ENCODE data around the gene STXBP1.
"Not testable (repeated sequence)": the region's sequence is repeated elsewhere in the genome, so short reads cannot be mapped to it uniquely, and the experiment has no call there.

The STXBP1 gene

DNA sequence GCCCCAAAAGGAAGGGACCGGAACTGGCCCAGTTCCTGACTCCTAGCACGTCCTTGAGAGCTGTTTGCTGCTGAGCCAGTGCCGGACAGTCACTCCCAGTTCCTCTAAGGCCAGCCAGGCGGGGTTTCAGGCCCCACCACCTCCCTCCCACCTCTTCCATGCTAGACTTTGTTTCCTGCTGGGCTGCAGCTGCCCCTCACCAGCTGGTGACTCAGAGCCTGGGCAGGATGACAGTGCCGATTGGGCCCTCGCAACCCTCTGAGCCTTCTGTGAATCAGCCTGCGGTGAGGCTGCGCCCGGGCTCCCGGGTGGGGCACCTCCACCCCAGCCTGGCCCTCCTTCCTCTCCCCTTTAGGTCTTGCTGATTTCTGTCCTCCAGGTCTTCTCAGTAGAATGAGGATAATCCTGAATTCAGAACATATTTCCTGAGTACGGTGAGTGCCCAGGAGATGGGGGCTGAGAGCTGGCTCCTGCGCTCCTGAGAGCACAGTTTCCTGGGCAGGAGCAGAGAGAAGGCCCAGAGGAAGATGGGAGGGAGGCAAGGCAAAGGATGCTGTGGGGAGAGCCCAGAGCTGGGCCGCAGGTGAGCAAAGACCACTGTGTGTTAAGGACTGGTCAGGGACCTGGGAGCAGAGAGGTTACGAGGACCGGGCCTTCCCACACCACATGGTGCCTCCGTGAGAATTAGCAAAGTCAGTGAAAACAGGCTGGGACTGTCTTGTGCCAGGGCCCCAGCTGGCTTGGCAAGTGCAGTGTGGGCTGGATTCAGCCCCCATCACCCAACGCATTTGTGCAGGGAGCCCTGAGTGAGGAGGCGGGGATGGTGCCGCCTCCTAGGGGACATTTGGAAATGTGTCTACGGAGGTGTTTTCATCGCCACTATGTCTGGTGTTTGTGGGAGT lies 32.9 kb upstream of the STXBP1 start:
- H3K4me3 ChIP-seq (ENCODE audit: low read length): peak overlapping the region; percentile 66
- TF ChIP-seq, protein P1, sequence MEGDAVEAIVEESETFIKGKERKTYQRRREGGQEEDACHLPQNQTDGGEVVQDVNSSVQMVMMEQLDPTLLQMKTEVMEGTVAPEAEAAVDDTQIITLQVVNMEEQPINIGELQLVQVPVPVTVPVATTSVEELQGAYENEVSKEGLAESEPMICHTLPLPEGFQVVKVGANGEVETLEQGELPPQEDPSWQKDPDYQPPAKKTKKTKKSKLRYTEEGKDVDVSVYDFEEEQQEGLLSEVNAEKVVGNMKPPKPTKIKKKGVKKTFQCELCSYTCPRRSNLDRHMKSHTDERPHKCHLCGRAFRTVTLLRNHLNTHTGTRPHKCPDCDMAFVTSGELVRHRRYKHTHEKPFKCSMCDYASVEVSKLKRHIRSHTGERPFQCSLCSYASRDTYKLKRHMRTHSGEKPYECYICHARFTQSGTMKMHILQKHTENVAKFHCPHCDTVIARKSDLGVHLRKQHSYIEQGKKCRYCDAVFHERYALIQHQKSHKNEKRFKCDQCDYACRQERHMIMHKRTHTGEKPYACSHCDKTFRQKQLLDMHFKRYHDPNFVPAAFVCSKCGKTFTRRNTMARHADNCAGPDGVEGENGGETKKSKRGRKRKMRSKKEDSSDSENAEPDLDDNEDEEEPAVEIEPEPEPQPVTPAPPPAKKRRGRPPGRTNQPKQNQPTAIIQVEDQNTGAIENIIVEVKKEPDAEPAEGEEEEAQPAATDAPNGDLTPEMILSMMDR (conservative IDR thresholded peaks at IDR 0.05; ENCODE audit: low read length): peak; percentile 59
- DNase-seq (ENCODE audit: low read depth): peak; percentile 98

DNA sequence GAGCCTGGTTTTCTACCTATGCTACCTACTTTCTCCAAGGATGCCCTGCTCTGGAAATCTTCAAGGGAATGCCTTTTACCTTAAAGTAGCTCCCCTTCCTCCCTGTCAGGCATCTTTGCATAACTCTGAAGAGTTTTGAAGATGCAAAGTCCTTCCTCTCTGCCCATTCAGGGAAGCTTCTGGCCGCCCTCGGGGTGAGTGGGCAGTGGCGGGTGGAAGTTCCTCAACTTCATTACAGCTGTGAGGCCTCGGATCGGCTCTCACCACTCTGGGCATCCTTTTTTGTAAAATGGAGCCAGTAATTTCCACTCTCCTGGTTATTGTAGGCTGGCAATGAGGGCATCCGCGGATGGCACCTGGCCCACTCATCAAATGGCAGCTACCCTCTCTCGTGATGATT lies 31.7 kb upstream of the STXBP1 start:
- no peak overlapping the region for H3K4me3 ChIP-seq (ENCODE audit: low read length)
- TF ChIP-seq, protein P1 (conservative IDR thresholded peaks at IDR 0.05; ENCODE audit: low read length): no peak
- no peak for DNase-seq (ENCODE audit: low read depth)

DNA sequence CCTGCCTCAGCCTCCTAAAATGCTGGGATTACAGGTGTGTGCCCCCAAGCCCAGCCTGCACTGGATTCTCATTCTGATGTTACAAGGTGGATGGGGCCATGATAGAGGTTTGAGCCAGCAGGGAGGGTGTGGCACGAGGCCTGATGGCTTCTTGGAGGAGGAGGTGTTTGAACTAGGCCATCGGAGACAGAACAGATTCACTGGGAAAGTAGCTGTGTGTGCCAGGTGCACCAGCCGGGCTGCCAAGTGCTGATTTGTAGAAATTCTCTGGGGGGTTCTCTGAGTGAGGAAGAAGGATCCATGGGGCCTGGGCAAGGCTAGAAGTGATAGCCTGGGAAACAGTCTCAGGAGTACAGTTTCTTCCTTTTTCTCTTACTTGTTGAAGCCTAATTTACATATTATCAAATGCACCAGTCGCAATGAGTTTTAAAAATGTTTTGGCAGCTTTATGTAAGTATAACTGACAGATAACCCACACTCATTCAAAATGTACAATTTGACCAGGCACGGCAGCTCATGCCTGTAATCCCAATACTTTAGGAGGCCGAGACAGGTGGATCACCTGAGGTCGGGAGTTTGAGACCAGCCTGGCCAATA lies 31.1 kb upstream of the STXBP1 start:
- H3K4me3 ChIP-seq (ENCODE audit: low read length): no peak overlapping the region
- no peak for DNase-seq (ENCODE audit: low read depth)
- TF ChIP-seq, protein P1 (conservative IDR thresholded peaks at IDR 0.05; ENCODE audit: low read length): no peak

DNA sequence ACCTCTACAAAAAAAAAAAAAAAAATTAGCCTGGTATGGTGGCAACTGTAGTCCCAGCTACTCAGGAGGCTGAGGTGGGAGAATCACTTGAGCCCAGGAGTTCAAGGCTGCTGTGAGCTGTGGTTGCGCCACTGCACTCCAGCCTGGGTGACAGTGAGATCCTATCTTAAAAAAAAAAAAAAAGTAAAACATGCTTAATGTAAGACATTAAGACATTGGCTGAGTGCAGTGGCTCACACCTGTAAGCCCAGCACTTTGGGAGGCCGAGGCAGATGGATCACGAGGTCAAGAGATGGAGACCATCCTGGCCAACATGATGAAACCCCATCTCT lies 27.6 kb upstream of the STXBP1 start:
- H3K4me3 ChIP-seq (ENCODE audit: low read length); DNase-seq (ENCODE audit: low read depth): not testable (repeated sequence)

DNA sequence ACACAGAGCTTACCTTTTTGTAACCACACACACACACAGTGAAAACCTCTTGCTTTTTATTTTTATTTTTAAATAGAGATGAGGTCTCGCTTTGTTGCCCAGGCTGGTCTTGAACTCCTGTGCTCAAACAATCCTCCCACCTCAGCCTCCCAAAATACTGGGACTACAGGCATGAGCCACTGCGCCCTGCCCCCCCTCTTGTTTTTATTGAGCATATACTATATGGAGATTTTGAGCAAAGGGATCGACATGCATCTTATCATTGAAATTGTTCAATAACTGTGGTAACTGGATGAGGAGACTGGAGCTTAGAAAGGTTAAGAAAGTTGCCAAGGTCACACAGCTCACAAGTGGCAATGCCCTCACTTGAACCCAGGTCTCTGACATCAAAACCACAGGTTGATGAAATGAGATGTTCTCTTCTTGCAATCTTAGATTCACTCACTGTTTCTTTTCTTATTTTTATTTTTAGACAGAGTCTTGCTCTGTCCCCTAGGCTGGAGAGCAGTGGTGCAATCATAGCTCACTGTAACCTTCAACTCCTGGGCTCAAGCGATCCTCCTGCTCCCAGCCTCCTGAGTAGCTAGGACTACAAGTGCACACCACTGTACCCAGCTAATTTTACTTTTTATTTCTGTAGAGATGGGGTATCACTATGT lies 26.8 kb upstream of the STXBP1 start:
- peak; percentile 51 for DNase-seq (ENCODE audit: low read depth)
- no peak overlapping the region for H3K4me3 ChIP-seq (ENCODE audit: low read length)
- TF ChIP-seq, protein P1 (conservative IDR thresholded peaks at IDR 0.05; ENCODE audit: low read length): no peak

DNA sequence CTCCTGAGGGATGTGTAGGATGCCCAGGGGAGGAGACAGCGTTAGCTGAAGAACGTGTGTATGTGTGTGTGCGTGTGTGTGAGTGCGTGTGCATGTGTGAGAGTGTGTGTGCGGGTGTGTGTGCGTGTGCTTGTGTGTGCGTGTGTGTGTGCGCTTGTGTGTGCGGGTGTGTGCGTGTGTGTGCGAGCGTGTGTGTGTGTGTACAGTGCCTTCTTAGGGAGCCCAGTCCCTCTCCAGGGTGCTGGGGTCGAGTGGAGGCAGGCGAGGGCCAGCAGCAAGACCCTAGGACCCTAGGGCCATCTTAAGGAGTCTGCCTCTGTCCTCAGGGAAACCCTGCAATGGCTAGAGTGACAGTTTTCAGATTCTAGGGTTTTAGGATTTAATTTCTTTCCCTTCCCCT lies 26.0 kb upstream of the STXBP1 start:
- H3K4me3 ChIP-seq (ENCODE audit: low read length): no peak overlapping the region
- DNase-seq (ENCODE audit: low read depth): no peak
- TF ChIP-seq, protein P1 (conservative IDR thresholded peaks at IDR 0.05; ENCODE audit: low read length): no peak

DNA sequence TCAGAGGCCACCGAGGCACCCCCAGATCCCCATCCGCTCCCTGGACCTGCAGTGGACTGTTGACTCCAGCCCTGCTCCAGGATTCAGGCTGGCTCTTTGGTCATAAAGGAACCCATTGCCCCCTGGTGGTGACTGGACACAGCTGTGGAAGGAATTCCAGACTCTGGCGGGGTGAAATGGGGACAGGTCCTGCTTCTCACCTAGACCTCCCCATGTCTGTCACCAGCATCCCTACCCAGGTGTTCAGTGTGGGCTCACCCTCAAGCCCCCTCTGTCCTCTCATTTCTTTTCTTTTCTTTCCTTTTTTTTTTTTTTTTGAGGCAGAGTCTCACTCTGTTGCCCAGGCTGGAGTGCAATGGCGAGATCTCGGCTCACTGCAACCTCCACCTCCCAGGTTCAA lies 25.5 kb upstream of the STXBP1 start:
- DNase-seq (ENCODE audit: low read depth): peak; percentile 78
- no peak overlapping the region for H3K4me3 ChIP-seq (ENCODE audit: low read length)
- TF ChIP-seq, protein P1 (conservative IDR thresholded peaks at IDR 0.05; ENCODE audit: low read length): peak; percentile 95

Measured in AG10803 (cell line).